CD4-positive, alpha-beta T cell treated with Interleukin-4 for 1 hour (primary cell): ENCODE measurements around the gene HS3ST1.
A peak's percentile ranks its signal among the peaks of the same experiment; 100 is the strongest.

Source experiments
- DNase-seq, 2 donors: peaks; one replicate each; pipeline ENCODE4 v3.0.0-alpha.2; 2020 to 2022

The HS3ST1 gene

GRCh38 chr4:11428231-11428898 is at the start of gene HS3ST1:
Gene HS3ST1 (minus strand): TSS chr4:11428894. CDS start chr4:11400005, 28,889 bp downstream.
- DNase-seq: no peak

DNA sequence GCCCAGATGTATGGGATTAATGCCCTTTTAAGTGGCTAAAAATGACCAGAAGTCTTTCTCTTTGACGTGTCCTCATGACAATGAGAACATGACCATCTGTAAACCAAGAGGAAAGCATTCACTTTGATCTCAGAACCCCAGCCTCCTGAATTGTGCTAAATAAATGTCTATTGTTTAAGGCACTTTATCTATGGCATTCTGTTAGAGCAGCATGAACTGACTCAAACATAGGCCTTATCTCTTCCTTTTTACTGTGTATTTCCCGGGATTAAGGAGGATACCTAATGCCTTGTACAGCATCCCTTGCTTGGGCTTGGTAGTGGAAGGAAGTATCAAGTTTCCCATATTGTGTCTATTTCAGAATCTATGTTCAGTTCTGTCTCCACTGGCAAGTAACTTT is 47.2 kb upstream of the HS3ST1 start:
- DNase-seq: no peak

- DNase-seq: no peak
These were observed 45.5 kb upstream of the HS3ST1 start for GRCh38 chr4:11474146-11474545.

- DNase-seq: no peak
These were observed 43.8 kb upstream of the HS3ST1 start for GRCh38 chr4:11472535-11472934.

- peak; percentile 77 to 82 for DNase-seq
These were observed 42.9 kb upstream of the HS3ST1 start for GRCh38 chr4:11471618-11472017.

DNA sequence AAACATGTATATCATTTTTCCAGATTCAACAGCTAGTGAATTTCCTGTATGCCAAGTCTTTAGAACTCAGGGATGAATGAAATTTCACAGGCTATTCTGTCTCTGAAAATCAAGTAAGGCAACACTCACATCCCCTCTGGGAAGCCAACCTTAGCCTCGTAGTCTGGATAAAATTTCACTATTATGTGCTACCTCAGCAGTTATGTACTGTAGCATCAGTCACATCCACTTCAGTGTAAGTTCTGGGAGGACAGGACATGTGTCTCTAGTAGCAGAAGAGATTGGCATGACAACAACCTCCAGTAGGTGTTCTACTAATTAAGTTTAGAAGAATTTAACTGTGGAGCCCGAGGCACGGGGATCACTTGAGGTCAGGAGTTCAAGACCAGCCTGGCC is 42.4 kb upstream of the HS3ST1 start:
- DNase-seq: peak in 1 of 2 donors; percentile 13

DNA sequence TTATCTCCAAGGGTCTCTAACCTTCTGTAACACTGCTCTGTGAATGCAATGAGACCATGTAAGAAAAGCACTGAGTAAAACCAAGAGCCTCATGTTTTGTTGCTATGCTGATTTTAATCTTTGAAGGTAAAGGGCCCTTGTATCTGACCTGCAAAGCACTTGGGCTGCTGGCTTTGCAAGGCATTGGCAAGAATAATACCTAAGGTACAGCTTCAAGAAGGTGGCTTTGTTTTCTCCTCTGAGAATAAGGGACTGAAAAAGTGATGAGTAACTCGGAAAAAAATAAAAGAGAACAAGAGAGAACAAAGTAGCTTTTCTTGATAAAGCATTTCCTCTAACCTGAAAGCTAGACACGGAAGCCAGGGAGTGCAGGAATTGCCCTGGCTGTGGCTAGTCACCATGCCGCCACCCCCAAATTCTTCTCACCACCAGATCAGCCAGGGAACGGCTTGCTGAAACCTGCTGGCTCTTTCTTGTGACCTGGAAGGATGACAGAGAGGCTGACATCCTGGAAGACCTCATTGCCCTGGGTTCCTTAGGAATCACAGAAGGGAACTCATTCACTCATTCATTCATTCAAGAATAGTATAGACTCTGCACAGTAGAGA is 41.8 kb upstream of the HS3ST1 start:
- DNase-seq: peak in 1 of 2 donors; percentile 12

GRCh38 chr4:11469650-11470437 is 41.1 kb upstream of the HS3ST1 start:
- DNase-seq: no peak

- DNase-seq: no peak
These were observed 40.2 kb upstream of the HS3ST1 start for GRCh38 chr4:11468901-11469300.

DNA sequence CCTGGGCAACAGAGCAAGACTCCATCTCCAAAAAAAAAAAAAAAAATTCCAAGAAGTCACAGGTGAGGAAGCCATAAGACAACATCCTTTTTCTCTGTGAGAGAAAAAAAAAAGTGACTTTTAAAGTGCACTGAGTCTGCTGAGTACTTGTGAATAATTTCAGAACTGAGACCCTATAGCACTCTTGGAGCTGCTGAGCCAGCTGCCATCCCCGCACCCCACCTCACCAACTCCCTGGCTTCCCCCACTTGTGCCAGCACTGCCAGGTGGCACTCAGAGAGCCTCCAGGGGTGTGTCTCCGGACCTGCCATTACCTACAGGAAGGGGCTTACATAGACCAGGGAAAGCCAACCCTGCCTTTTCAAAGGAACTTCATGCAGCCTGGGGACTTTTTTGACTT is 39.2 kb upstream of the HS3ST1 start:
- DNase-seq: no peak

- DNase-seq: no peak
These were observed 35.0 kb upstream of the HS3ST1 start for GRCh38 chr4:11463707-11464106.

DNA sequence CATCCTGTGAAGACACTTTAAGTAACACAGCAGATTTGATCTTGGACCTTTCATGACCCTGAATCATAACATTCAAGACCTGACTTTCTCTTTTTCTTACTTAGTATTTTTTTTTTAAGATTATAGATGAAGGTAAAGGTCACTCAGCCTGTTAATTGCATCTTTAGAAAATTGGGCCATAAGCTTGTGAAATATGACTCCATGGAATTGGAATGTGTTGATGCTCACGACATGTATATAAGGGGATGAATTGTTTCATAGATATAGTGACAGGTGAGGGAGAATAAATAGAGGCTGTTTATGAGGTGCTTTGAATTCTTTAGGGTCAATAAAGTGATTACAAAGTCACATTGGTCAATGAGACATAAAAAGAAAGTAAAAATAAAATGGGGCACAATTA is 27.7 kb upstream of the HS3ST1 start:
- DNase-seq: no peak

- no peak for DNase-seq
These were observed 26.6 kb upstream of the HS3ST1 start for GRCh38 chr4:11455201-11455835.

- no peak for DNase-seq
These were observed 23.0 kb upstream of the HS3ST1 start for GRCh38 chr4:11451716-11452115.

DNA sequence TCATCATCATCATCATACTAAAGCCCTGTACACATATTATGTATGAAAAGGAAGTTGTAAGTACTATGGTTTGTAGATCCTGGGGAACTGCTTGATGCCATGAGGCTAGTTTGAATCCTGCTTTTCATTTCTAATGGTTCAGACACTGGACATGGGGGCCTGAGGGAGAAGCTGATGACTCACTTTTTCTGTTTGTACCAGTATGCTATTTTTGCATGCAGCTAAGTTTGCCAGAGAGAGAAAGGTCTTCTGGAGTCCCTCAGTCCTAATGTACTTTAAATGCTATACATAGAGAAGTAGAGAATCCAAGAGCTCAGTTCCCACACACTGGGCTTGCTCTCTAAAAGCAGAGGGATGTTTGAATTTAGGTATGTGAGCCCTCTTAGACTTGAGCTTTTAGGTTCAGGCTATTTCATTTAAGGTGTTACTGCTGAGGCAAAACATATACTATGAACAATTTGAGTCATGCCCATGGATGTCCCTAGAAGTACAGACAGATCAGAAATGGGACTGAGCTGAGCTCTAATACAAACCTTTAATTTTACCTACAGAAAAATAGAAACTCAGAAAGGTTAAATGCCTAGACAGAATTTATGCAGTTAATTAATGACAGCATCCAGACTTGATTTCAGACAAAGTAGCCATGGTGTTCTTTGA is 17.6 kb upstream of the HS3ST1 start:
- no peak for DNase-seq

DNA sequence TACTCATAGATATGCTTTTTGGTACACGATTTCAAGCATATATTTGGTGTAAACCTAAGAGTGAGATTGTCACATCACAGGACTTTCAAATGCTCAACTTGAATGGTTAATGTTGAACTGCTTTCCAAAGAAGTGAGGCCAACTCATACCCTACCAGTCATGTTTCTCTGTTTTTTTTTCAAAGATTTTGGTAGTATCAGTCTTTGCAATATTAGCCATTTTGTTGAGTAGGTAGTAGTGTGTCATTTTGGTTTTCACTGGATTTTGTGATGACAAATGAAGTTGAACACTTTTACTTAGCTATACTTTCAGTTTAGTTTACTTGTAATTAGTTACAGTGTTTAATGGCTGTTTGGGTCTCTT is 12.5 kb upstream of the HS3ST1 start:
- DNase-seq: no peak

DNA sequence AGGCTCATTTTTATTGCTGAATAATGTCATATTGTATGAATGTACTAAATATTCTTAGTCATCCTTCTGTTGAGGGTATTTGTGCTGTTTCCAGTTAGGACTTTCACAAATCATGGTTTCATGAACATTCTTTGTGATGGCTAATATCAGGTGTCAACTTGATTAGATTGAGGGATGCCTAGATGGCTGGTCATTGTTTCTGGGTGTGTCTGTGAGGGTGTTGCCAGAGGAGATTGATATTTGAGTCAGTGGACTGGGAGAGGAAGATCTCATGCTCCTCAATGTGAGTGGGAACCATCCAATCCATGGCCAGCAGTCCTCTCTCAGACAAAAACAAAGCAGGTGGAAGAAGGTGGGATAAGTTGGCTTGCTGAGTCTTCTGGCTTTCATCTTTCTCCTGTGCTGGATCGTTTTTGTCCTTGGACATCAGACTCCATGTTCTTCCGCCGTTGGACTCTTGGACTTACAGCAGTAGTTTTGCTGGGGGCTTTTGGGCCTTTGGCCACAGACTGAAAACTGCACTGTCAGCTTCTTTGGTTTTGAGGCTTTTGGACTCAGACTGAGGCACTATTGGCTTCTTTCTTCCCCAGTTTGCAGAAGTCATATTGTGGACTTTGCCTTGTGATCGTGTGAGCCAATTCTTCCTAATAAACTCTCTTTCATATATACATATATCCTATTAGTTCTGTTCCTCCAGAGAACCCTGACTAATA is 11.9 kb upstream of the HS3ST1 start:
- DNase-seq: no peak

GRCh38 chr4:11439836-11440235 is 11.1 kb upstream of the HS3ST1 start:
- no peak for DNase-seq

DNA sequence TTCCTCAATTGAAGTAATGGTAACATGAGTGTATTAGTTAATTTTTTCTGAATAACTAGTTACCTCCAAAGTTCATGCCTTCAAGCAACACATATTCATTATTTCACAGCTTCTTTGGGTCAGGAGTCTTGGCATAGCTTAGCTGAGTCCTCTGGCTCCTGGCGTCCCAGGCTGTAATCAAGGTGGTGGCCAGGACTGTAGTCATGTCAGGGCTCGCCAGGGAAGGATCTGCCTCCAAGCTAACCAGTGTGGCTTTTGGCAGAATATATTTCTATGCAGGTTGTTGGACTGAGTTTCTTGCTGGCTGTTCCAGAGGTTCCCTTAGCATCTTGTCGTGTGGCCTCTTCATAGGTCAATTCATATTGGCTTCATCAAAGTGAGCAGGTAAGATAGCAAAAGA is 10.0 kb upstream of the HS3ST1 start:
- DNase-seq: no peak

GRCh38 chr4:11436673-11437072 is 8.0 kb upstream of the HS3ST1 start:
- DNase-seq: no peak

GRCh38 chr4:11436084-11436483 is 7.4 kb upstream of the HS3ST1 start:
- DNase-seq: no peak

DNA sequence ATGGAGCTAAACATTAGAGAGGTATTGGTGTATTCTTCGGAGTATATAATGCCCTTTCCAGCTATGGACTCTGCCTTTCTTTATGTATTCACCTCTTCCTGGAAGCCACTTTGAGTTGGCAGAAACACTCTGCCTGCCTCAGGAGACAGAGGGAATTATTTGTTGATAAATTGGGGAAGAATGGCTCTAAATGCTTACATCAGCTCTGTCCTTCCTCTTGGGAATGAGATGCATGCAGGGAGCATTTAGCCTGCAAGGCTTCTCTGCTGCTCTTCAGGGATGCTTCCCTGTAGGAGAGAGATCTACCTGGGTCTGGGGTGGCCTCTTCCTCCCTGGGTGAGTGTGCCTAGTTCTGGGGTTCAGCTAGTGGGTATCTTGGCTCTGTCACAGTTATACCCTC is 6.9 kb upstream of the HS3ST1 start:
- no peak for DNase-seq

- DNase-seq: no peak
These were observed 2.4 kb upstream of the HS3ST1 start for GRCh38 chr4:11431111-11431510.
